Putamen (tissue), 1 donor: ENCODE results near the gene FBXL7.

Experiments
- DNase-seq: peaks from one replicate; pipeline ENCODE4 v3.0.0-alpha.2; 2016; ENCODE audit warnings: low spot score

FBXL7 gene

DNA sequence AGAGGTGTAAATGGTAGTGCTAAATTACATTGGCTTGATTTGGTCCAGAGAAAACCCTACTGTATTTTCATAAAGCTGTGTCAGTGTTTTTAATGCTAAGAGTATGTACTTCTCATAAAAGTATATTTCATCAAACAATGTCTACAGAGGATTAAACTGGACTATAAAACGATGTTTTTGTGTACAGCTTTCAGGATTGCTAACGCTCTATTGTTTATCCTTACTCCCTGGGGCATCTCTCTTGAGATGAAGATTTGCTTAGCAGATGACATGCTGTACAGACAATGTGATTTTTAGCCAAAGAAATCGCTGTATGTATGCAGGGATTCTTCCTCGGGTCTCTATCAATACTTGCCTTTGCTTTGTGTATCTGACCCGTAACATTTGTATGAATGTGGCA lies 216.0 kb downstream of the FBXL7 start:
- no peak for DNase-seq

DNA sequence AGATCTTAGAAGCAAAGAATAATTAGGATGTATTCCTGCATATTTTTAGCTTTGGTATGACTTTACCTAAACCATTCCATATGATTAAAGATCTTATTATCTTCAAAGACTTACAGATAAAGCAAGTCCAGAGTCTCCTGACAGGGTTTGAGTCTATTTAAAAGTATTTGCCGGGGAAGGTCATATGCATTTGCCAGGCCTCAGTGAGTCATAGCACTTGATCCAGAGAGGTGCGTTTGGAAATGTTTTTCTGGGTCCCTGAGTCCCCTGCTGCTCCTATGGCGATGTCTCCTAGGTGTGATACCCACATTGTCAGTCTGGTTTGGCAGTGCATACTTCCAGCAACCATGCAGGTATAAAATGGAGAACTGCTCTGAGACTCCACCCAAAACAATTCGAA lies 217.0 kb downstream of the FBXL7 start:
- DNase-seq = no peak

DNA sequence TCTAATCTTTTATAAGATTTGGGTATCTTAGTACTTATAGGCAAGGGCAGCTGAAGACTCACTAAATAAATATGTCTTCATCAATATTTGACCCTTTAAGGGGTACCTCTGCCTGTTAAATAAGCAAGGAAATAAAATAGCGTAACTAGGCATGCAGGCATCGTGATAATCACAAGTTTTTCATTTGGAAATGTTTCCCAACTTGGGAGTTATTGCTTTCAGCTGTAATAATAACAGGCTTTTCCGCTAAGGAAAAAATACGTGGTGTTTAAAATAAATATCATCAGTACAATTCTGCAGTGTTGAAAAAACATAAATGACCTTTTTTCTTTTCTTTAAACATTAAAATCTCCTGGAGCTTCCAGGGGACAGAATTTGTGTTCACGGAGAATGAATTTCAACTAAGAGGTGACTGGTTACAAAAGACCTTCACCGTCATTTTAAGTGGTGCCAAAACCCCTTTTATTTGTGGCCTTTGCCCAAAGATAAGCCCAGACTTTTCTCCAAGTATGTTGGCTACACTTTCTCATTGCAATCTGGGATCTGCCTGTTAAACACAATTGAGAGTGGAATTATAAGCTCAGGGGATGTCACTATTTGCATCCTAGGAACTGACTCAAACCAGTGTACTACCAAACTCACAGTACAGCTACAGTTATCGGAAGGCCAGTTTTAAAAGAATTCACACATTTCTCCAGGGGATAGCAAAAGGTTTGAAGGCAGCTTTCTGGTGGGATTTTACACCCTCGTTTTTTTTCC lies 218.6 kb downstream of the FBXL7 start:
- no peak for DNase-seq

DNA sequence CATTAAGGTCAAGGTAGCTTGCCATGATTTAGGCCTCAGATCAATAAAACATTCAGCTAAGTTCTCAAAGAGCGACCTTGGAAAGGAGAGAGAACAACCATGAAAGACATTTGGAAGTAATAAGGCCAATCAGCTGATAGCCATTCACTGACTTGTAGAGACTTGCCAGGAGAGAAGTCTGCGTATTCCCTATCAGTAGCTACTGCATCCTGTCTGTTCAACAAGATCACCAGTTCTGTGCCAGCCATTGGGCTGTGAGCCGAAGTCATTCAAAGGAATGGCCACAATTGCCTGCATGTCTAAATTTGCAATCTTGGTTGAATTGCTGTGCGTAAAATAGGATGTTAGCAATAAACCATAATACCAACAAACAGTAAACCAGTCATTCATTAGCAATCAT lies 219.8 kb downstream of the FBXL7 start:
- no peak for DNase-seq

DNA sequence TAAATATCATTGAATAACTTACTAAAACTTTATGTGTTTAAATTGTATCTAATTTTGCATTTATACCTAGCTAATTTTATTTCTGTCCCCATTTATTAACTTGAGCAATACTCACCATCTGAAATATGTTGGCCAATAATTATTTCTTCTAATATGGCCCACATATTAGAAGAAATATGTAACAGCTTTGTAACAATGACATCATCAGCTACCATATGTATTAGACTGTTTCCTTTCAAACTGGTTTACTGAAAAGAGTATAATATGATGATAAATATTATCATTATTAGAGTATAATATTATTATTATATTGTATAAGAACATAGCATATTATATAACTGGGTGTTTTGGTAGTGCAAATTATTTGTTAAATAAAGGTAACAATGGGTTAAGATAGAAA lies 220.5 kb downstream of the FBXL7 start:
- no peak for DNase-seq

DNA sequence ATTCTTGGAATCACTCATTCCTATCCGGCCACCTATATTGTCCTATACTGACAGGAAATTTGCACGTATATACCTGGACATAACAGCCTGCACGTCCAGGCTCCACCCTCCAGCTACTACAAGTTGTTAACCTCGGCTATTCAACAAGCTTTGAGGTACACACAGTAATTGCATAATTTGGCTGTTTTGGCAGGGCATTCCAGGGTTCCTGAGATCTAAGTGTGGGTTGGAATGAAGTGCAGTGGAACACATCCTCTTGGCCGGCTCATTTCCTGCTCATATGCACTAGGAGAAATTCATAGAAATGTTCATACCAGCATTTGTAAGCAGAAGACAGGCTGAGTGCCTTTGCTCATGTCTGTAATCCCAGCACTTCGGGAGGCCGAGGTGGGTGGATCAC lies 222.3 kb downstream of the FBXL7 start:
- DNase-seq = no peak

DNA sequence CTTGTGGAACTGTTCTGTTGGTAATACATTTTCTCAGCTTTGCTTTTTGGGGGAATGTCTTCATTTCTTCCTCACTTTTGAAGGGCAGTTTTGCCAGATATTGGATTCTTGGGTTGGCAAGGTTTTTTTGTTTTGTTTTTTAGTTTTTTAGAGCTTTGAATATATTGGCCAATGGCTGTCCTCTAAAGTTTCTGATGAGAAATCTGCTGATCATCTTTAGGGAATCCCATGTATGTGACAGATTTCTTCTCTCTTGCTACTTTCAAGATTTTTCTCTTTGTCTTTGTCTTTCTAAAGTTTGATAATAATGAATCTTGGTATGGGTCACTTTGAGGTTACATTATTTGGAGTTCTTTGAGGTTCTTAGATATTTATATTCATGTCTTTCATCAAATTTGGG lies 227.4 kb downstream of the FBXL7 start:
- DNase-seq = no peak

DNA sequence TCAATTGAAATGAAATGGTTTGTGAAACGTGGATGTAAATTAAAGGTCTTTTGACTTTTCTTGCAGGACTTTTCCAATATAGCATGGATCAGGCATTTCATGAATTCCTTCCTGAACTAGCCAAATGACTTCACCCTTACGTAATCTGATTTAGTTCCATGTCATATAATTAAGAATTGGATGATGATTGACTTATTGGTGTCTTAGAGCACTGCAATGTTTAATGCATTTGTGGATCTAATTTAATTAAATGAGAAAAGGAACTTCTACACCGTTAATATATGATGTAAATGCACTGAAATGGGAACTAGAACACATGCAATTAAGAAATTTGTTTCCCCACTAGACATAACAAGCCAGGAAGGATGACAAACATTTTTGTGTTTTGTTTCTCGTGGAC lies 228.8 kb downstream of the FBXL7 start:
- DNase-seq = no peak

DNA sequence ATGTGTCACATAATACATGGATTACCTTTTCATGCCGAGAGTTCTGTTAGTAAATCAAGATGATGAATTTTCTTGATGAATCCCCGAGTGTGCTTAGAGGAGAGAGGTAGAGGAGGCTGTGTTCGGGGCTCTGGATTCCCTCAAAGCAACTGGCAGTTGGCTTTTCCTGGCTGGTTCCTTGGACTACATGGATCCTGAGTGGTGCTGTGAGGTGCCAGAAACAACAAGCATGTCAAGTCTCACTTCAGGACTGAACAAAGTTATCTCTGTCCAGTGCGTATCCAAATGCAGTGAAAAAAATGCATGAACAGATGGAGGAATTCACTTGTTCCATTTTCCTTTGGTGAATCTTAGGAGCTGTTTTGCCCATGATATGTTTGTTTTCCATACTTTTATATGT lies 231.7 kb downstream of the FBXL7 start:
- no peak for DNase-seq

DNA sequence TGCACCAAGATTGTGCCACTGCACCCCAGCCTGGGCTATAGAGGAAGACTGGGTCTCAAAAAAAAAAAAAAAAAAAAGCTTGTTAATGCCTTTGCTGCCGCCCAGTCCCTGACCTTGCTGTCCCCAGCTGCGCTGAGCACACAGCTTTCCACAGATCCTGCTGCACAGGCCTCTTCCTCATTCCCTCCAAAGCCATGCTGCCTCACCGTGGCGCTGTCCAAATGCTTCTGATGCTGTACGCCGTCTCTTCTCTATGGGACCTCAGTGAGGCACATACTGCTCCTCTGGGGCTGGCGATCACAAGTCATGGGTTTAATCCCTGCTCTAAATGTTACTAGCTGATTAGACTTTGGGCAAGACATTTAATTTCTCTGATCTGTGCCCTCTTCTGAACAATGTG lies 234.1 kb downstream of the FBXL7 start:
- no peak for DNase-seq

DNA sequence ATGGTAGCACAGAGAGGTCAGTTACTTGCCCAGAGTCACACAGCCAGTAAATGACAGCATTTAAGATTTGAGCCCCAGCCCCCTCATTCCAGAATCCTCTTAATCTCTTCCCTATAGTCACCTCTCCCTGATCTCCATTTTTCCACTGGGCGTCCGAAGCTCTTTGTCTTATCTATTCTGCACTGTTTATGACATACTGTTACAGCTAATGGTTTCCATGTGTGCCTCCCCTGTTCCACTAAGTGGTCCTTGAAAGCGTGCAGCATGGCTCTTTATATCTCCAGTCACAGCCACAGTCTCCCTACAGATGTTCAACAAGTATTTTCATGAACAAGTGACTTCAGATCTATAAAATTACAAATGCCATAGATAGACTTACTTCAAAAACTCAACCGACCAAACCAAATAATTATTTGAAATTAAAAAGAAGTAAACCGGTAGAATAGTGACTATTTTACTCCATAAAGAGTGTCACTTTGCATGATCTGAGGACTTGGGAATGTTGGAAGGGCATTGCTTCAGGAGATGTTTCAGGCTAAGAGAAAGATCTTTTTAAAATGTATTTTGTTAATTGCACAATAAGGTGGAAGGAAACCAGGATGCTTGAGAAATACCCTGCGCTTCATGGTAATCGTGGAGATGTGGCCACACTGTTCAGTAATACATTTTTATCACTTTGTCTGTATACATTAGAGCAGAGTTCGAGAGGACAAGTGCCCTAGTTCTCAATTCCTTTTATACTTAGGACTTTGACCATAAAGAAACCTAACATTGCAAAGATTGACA lies 237.2 kb downstream of the FBXL7 start:
- DNase-seq = no peak

DNA sequence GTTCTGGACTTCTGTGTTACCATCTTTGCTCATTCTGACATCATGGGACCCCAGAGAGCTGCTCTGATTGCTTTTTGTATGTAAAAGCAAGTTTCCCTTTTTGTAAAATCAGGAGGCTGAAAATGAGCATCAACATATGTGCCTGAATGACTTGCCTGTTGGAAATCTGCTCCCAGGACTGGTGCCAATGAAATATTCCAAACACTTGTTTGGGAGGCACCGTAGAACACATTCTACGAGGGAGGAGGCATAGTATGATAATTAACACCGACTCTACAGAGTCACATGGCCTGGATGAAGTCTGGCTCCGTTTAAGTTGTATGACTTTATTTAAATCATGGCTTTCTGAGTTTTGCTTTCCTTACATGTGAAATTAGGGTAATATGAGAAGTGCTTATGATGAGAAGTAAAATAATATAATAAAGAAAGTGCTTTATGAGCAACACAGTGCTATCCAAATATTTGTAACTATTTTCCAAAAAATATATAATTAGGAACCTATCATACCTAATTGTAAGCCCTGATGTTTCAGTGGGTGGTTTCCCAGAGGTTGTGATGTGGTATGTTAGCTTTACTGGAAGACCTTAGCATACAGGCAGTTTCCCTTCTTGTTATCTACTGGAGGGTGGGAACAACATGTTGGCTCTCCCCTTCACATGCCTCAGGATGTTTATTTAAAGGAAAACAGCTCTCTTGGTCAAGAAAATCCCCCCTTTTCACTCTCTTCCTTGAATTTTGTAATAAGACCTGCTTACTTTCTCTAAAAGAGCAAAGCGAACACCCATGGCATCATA lies 238.1 kb downstream of the FBXL7 start:
- DNase-seq = no peak

DNA sequence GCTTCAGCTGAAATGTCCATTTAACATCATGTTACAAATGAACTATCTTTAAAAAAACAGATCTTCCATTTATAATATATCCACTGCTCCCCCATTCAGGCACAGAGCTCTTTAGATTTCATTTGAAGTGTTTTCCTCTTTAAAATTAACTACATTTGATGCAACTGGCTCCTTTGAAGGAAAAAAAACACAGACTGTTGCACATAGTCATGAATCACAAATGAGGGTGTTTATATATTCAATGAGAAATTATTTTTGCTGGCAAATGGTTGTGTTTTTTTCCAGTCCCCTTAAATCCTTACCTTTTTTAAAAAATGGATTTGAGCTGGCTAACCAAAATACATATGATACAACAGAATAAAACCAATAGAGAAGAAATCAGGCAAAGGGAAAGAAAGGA lies 240.4 kb downstream of the FBXL7 start:
- no peak for DNase-seq

DNA sequence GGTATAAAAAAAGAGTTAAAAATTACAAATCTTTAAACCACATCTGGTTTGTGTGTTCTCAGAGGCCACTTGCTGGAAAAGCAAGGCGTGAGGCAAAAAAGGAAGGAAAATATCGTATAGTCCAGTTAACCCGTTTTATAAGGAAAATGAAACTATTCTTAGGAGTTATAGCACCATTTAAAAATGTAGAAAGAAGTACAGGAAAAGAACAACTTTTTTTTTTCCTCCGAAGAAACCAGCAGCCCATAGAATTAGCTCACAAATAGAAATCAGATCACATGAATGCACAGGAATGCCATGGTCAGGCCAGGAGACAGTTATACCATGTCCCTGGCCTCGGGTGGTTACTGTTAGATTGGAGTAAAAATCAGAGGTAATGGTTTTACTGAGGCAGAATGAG lies 241.6 kb downstream of the FBXL7 start:
- no peak for DNase-seq

DNA sequence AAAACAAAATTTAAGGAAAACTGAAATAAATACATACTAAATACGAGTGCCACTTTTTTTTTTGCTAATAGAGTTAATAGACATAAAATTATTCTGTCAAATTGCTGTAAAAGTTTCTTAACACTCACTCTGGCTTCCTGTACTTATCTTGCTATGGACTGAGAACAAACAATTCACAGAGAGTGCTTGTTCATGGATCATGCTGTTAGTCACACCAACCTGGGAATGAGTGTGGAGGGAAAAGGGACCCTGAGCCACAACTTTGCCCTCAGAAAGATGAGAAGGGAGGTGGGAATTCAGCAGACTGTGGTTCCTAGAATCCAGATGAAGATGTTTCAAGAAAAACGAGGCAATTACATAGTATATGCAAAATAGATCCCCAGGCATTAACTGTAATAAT lies 246.9 kb downstream of the FBXL7 start:
- DNase-seq = no peak

DNA sequence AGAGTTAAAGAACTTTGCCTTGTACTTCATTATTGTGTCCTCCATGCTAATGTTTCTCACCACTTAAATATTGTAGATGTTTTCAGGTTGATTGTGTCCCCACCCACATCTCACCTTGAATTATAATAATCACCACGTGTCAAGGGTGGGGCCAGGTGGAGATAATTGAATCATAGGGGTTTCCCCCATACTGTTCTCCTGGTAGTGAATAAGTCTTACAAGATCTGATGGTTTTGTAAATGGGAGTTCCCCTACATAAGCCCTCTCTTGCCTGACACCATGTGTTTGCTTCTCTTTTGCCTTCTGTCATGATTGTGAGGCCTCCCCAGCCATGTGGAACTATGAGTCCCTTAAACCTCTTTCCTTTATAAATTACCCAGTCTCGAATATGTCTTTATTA lies 248.3 kb downstream of the FBXL7 start:
- no peak for DNase-seq

DNA sequence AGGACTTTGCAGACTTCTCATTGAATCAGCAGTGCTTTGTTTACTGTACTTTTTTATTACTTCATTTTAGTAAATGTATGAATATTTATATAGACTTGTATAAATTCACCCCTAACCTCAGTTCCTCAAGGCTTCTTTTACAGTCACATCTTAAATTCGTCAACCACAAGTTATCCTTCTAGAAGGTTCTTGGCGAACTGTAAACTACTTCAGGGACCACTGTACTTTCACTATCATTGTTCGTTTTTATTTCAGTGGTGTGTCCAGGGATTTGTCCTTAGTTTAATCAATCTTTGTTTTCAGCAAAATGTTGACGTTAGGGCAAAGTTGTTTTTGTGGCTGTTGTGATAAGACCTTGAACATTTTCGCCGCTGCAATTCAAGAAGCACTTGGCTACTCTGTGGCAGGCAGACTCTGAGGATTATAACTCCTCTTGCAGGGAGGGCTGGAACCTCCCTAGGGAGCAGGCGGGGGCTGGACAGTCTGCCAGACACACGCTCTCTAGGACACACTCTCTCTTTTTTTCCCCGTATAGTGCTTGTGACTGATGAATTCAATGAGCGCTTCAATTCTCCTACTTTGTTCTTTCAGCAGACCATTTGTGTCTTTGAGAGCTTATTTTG lies 252.8 kb downstream of the FBXL7 start:
- peak; percentile 27 for DNase-seq

DNA sequence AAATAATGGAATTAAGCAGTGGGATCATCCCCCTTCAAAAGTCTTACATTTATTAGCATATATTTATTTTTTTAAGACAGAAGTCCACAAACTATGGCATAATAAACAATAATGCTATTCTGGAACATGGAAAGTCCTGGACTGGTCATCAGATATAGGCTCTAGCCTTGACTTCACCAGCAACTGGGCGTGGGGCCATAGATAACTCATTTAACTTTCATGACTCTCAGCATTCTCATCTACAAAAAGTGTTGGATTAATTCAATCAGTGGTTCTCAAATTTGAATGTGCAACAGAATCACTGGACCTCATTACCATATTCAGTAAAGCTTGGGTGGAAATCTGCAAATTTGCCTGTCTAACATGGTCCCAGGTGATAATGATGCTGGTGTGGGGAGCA lies 253.8 kb downstream of the FBXL7 start:
- no peak for DNase-seq

DNA sequence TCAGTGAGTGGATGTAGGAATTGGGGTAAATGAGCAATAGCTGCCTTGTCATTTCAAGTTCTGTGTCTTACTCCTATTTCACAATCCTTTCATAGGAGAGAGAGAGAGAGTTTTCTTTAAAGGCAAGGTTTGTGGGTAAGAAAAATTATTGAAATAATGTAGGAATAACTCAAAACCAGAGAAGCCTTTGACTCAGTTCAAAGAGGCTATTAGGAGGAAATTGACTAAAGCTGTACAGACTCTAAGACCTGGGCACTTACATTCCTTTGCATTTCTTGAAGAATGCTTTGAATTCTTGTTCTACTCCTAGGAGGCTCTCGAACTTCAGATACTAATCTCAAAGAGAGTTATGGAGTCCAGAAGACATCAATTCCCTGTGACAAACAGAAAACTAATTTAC lies 257.1 kb downstream of the FBXL7 start:
- DNase-seq = no peak

DNA sequence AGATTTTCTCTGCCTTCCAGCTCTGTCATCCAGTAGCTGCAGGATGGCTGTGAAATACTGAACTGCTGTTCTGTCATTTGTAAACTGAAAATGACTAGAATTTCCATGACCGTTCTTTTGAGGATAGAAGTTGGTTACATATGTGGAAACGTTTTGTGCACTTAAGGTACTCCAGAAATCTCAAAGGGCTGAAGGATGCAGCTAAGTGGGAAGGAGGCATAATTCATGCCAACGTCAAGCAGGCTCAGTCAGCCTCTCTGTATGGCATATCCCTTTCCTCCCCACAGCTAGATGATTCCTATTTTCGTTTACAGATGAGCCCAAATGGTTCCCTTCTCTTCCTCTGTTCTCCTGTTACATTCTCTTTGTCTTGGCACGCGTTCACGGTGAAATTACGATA lies 257.6 kb downstream of the FBXL7 start:
- DNase-seq = no peak

DNA sequence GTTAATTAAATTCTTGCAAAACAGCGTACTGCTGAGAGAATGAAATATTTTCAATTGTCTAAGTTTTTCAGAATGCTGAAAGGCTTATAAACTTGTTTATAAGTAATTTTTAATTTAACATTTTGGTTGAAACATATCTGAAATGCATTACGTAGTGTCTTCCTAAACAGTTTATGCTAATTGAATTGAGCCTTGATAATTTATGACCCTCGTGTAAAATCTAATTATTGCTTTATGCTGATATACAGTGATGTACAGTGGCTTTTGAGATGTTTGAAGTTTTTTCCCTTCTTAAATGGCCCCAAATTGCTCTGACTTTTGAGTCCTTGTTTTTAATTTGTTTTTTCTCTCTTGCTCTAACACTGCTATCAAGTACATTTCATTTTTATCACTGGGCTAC lies 262.7 kb downstream of the FBXL7 start:
- no peak for DNase-seq

DNA sequence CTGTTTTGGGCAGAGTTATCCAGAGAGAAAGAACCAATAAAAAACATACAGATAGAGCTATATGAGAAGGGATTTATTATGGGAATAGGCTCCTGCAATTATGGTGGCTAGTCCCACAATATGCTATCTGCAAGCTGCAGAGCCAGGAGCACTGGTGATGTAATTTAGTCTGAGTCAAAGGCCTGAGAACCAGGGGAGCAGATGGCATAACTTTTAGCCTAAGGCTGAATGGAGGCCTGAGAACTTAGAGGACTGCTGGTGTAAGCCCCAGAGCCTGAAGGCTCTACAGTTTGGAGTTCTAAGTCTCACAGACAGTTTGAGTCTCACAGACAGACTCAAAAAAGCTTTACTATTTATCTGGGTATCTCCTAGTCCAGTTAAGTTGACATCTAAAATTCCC lies 263.8 kb downstream of the FBXL7 start:
- no peak for DNase-seq

DNA sequence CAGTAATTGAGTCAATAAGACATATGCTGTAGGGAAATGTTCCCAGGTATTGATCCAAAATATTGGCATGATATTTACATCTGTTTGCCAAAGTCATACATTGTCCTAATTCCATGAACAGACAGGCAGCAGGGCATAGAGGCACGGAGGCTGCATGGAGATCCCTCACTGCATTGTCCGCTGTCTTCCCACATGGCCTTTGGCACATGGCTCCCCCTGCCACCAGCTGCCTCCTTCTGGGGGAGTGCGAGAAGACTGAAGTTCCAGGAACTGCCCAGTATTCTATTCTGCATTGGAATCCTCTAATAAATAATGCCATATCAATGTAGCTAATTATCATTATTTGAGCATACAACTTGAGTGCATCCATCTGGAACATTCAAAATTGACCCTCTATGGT lies 269.0 kb downstream of the FBXL7 start:
- DNase-seq = no peak
